Measurements from ENCODE around the gene CHRNA1. TPM values are rescaled to one million over a fixed set of nuclear protein-coding genes. Genes with fewer than 3 reads are reported as not detected.

The CHRNA1 gene
- total and polyA plus RNA-seq, 10 of the 15 experiments (the other 5 are each of a cell fraction or from before 2014, with no cell fraction given), result 0.05 to 0.14 TPM; not detected in 8

- Histone ChIP-seq H3K9me3 (replicated peaks; ENCODE audit: control insufficient read depth, insufficient read depth, low read length) (no peaks in the 10 kb centered on the region), H3K9ac (ENCODE audit: control insufficient read depth, insufficient read depth, low read length) (no peak overlapping the region), H3K4me1 (ENCODE audit: control insufficient read depth, insufficient read depth, low read length) (no peaks in the 10 kb centered on the region), H3K36me3 (ENCODE audit: control insufficient read depth in 2 of 2, insufficient read depth in 2 of 2, low read length in 1 of 2) (no peaks in the 10 kb centered on the region), H3K4me3 (no peak overlapping the region), H3K27ac (ENCODE audit: control insufficient read depth, insufficient read depth) (no peak overlapping the region), H2AFZ (ENCODE audit: control insufficient read depth, low read depth, low read length) (no peak overlapping the region), H3K27me3 (replicated peaks in 1 of 2; ENCODE audit: control insufficient read depth in 2 of 2, insufficient read depth in 2 of 2, low read length in 1 of 2) (peaks cover 0 to 2% of the 10 kb centered on the region in 2 experiments; a peak in 2 of 4 replicates), H3K79me2 (ENCODE audit: control insufficient read depth, insufficient read depth, low read length) (no peaks in the 10 kb centered on the region), H4K20me1 (ENCODE audit: control insufficient read depth, insufficient read depth) (no peaks in the 10 kb centered on the region), H3K4me2 (ENCODE audit: control insufficient read depth, insufficient read depth) (no peak overlapping the region)
- 17% methylated on average over 5 of the region's 5 CpGs for WGBS (ENCODE audit: insufficient coverage, insufficient replicate concordance, low lambda C conversion rate, missing lambda C conversion rate)
- no peak for DNase-seq (ENCODE audit: low read depth, low spot score)
- BruUV-seq (replicated peaks), result no TSS peak
- POLR2A ChIA-PET, result no interaction called here
- ATAC-seq, result no peak
- TF ChIP-seq BCL11A (IDR thresholded peaks at IDR 0.05; ENCODE audit: low read depth, low read length), result no peak
- TF ChIP-seq STAT3 (IDR thresholded peaks at IDR 0.05; ENCODE audit: low read depth, low read length), result no peak
- TF ChIP-seq FOS (IDR thresholded peaks at IDR 0.05; ENCODE audit: borderline replicate concordance, extremely low read depth, insufficient read length), result no peak
- no peak for TF ChIP-seq ZNF592 (IDR thresholded peaks at IDR 0.05)
- TF ChIP-seq MLLT1 (IDR thresholded peaks at IDR 0.05), result no peak
- no peak for TF ChIP-seq EGR1 (IDR thresholded peaks at IDR 0.05; ENCODE audit: borderline replicate concordance in 1 of 2, low read depth in 2 of 2, low read length in 2 of 2)
- no peak for TF ChIP-seq ELK1 (IDR thresholded peaks at IDR 0.05; ENCODE audit: low read depth, low read length)
- TF ChIP-seq SKIL (IDR thresholded peaks at IDR 0.05; ENCODE audit: low read depth, poor library complexity, severe bottlenecking), result no peak
- TF ChIP-seq KAT2A (conservative IDR thresholded peaks at IDR 0.05; ENCODE audit: control insufficient read depth, low read depth, low read length), result no peak
- TF ChIP-seq YY1 (IDR thresholded peaks at IDR 0.05; ENCODE audit: low read depth, low read length), result no peak
- no peak for TF ChIP-seq HDAC6 (IDR thresholded peaks at IDR 0.05; ENCODE audit: unreplicated experiment)
- no peak for TF ChIP-seq ATF2 (IDR thresholded peaks at IDR 0.05; ENCODE audit: low read length)
- in situ Hi-C loops (cut with MboI) (no loop called here), intact Hi-C loops (cut with micrococcal nuclease; ENCODE audit: unreplicated experiment) (no loop called here)
- FAIRE-seq, result no peak
- SMC1A ChIA-PET (ENCODE audit: uncharacterized antibody, unreplicated experiment), result interaction anchor here (1.5 kb wide), 1 partner anchor 48 kb away, joined by 3 read pairs; no protein-coding TSS in a partner anchor
- RAD21 ChIA-PET (ENCODE audit: unreplicated experiment), result no interaction called here
- CTCF ChIA-PET, result interaction anchor here (0.7 to 1.6 kb wide), 2 partner anchors 19 to 47 kb away, joined by 3 to 4 read pairs; partner anchors contain the start of gene CHRNA1
Observed at GRCh38 chr2:174745142-174745541, 19.1 kb downstream of the CHRNA1 start.
